A549 (cell line): ENCODE measurements around the gene PTH2R. TPM values are rescaled to one million over a fixed set of nuclear protein-coding genes. Genes with fewer than 3 reads are reported as not detected.

Source experiments
- ATAC-seq, 2 experiments: fragments of 200-7000 bp in 1 of 2; fragments of >200 bp in 1 of 2; cut with Nextera tagmentation in 1 of 2; cut with Tn5 transposase in 1 of 2; 3 replicates each; pipeline versions ENCODE4 v1.8.0 to v1.9.1; 2018 to 2020; ENCODE audit warnings: mild to moderate bottlenecking in 1 of 2, moderate library complexity in 1 of 2
- CTCF ChIA-PET: fragments of 300-600 bp; sonication (Branson Sonifier 250); formaldehyde crosslinking; extraction: SDS; loops from one replicate; lab custom pipeline; 2021; ENCODE audit warnings: antibody characterized with exemption, inconsistent platforms; lab: Yijun Ruan, JAX
- POLR2A ChIA-PET: fragments of 350-600 bp; formaldehyde crosslinking; extraction: SDS; loops from one replicate; lab custom pipeline; 2021; ENCODE audit warnings: antibody characterized with exemption, inconsistent platforms; lab: Yijun Ruan, JAX
- DNase-seq, 2 experiments: peaks; one replicate each; pipeline versions ENCODE4 v3.0.0 to v3.0.0-alpha.2; 2011 to 2016; ENCODE audit warnings: low read depth in 1 of 2, low spot score in 1 of 2
- FAIRE-seq: peaks from 2 replicates; lab custom pipeline; 2011; peaks lifted over from hg19 to GRCh38; lab: Jason Lieb, UNC
- H3K27ac ChIP-seq, 2 experiments: fragments of >200 bp; sonication (Bioruptor Twin); formaldehyde crosslinking; 3 replicates each; pipeline ENCODE4 v1.5.1; 2016 to 2017
- H3K4me1 ChIP-seq: fragments of >200 bp; sonication (Bioruptor Twin); formaldehyde crosslinking; 3 replicates; pipeline ENCODE4 v1.6.1; 2016
- H3K4me2 ChIP-seq: fragments of >200 bp; sonication (Bioruptor Twin); formaldehyde crosslinking; 3 replicates; pipeline ENCODE4 v1.6.1; 2016
- H3K4me3 ChIP-seq: fragments of >200 bp; sonication (Bioruptor Twin); formaldehyde crosslinking; 3 replicates; pipeline ENCODE4 v1.5.1; 2016
- H3K9me3 ChIP-seq: fragments of >200 bp; sonication (Bioruptor Twin); formaldehyde crosslinking; 3 replicates; pipeline ENCODE4 v1.6.1; 2016
- CBX2 ChIP-seq: fragments of 200-600 bp; sonication (generic); IDR thresholded peaks from 2 replicates; pipeline ENCODE4 v1.6.1; 2016; ENCODE audit warnings: low read depth, mild to moderate bottlenecking, borderline replicate concordance
- EHF ChIP-seq: fragments of 250-450 bp; sonication (Bioruptor Pico); IDR thresholded peaks from 2 replicates; pipeline ENCODE4 v1.5.0; 2020; ENCODE audit warnings: mild to moderate bottlenecking
- EHMT2 ChIP-seq: fragments of 200-600 bp; sonication (generic); IDR thresholded peaks from 2 replicates; pipeline ENCODE4 v1.6.1; 2016; ENCODE audit warnings: antibody characterized with exemption, low read depth, mild to moderate bottlenecking, moderate library complexity
- EP300 ChIP-seq, 2 experiments: fragments of >200 bp; sonication (Bioruptor Twin); formaldehyde crosslinking; IDR thresholded peaks; 2 replicates in 1 of 2; 3 replicates in 1 of 2; pipeline ENCODE4 v1.6.1; 2016 to 2017
- ESRRA ChIP-seq: fragments of 150-350 bp; IDR thresholded peaks from 2 replicates; pipeline ENCODE4 v1.6.1; 2014; ENCODE audit warnings: mild to moderate bottlenecking, low read length, borderline replicate concordance
- FOSB ChIP-seq: fragments of 250-450 bp; sonication (Bioruptor Pico); IDR thresholded peaks from 2 replicates; pipeline ENCODE4 v1.5.0; 2020; ENCODE audit warnings: mild to moderate bottlenecking, moderate library complexity
- FOSL2 ChIP-seq, 2 experiments: fragments of 450-650 bp in 1 of 2; fragments of >200 bp in 1 of 2; sonication (Bioruptor Twin) in 1 of 2; formaldehyde crosslinking; IDR thresholded peaks; 2 replicates each; pipeline versions ENCODE4 v1.5.0 to v1.6.1; 2016 to 2020; ENCODE audit warnings: mild to moderate bottlenecking in 1 of 2, moderate library complexity in 1 of 2
- HDAC2 ChIP-seq: fragments of 200-600 bp; sonication (generic); IDR thresholded peaks from 2 replicates; pipeline ENCODE4 v1.6.1; 2016
- JUN ChIP-seq, 2 experiments: fragments of >200 bp; sonication (Bioruptor Twin); formaldehyde crosslinking; IDR thresholded peaks; 2 replicates in 1 of 2; 3 replicates in 1 of 2; pipeline ENCODE4 v1.6.1; 2016 to 2017
- MAFK ChIP-seq: fragments of 450-650 bp; IDR thresholded peaks from 2 replicates; pipeline ENCODE4 v1.6.1; 2014; ENCODE audit not compliant: partially characterized antibody
- MYC ChIP-seq: IDR thresholded peaks from 2 replicates; pipeline ENCODE4 v1.6.1; 2012; ENCODE audit warnings: mild to moderate bottlenecking, inconsistent platforms, low read length, improper control_type of control experiment, borderline replicate concordance
- NPAS2 ChIP-seq: fragments of 250-450 bp; sonication (Bioruptor Pico); IDR thresholded peaks from 2 replicates; pipeline ENCODE4 v1.8.0; 2022; ENCODE audit warnings: mild to moderate bottlenecking, moderate library complexity, borderline replicate concordance
- TFCP2L1 ChIP-seq: fragments of 250-450 bp; sonication (Bioruptor Pico); IDR thresholded peaks from 2 replicates; pipeline ENCODE4 v1.5.0; 2021; ENCODE audit warnings: mild to moderate bottlenecking
- TP53 ChIP-seq: fragments of 250-450 bp; sonication (Bioruptor Pico); IDR thresholded peaks from 2 replicates; pipeline ENCODE4 v1.5.0; 2021; ENCODE audit warnings: mild to moderate bottlenecking, moderate library complexity
- ZFP36 ChIP-seq: fragments of 450-650 bp; IDR thresholded peaks from 2 replicates; pipeline ENCODE4 v1.6.1; 2014; ENCODE audit warnings: borderline replicate concordance; ENCODE audit not compliant: partially characterized antibody
- ZSCAN20 ChIP-seq: fragments of 250-450 bp; sonication (Bioruptor Pico); IDR thresholded peaks from 2 replicates; pipeline ENCODE4 v1.8.0; 2022; ENCODE audit warnings: mild to moderate bottlenecking, moderate library complexity
- WGBS: methylation state at CpG from one replicate; pipeline ENCODE4 v1.1.6; 2017; ENCODE audit errors: missing lambda C conversion rate; 5-methylcytosine and 5-hydroxymethylcytosine counted together
- polyA plus RNA-seq, 4 experiments: library from polyadenylated mRNA; depleted of rRNA in 3 of 4; stranded (reverse); fragments of >200 nt; fragmentation: RNase III in 1 of 4; extraction: RNeasy Plus Mini Kit Qiagen cat#74134 plus additional on column Dnase treatment in 1 of 4; gene quantifications; 2 replicates in 3 of 4; 3 replicates in 1 of 4; pipeline ENCODE4 v1.2.3, GENCODE V29; 2011 to 2017
- TF ChIP-seq, protein P1 (sequence below): IDR thresholded peaks from 2 replicates; pipeline ENCODE4 v1.6.1; 2012
- TF ChIP-seq, protein P2 (sequence below): fragments of >200 bp; sonication (Bioruptor Twin); formaldehyde crosslinking; IDR thresholded peaks from 3 replicates; pipeline ENCODE4 v1.6.1; 2016
- TF ChIP-seq, protein P3 (sequence below): IDR thresholded peaks from 2 replicates; pipeline ENCODE4 v1.6.1; 2012
- TF ChIP-seq, protein P4 (sequence below): fragments of >200 bp; sonication (Bioruptor Twin); formaldehyde crosslinking; IDR thresholded peaks from 3 replicates; pipeline ENCODE4 v1.5.1; 2016
- TF ChIP-seq, protein P5 (sequence below): fragments of 150-350 bp; IDR thresholded peaks from 2 replicates; pipeline ENCODE4 v1.6.1; 2014; ENCODE audit warnings: low read depth, mild to moderate bottlenecking, low read length

The PTH2R gene
- polyA plus RNA-seq, 2 of the 4 experiments (the other 2 are of a cell fraction), result not detected

DNA sequence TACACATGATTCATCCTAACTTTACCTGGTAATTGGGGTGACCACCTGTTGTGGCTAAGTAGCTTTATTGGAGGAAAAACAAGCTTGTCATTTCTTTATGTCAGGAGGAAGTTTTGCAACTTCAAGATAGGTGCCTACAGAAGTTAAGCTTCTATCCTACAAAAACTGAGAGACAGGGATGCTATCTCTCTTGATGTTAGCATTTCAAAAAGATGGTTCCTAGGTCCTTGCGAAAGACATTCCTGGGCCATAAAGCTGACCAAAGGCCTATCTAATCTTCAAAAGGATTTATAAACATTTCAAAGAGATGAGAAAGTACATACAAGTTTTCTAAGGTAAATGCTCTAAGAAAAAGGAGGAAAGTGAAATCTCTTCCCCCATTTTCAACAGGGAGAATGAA, 61.0 kb downstream of the PTH2R start:
- WGBS, result 91% methylated on average over 1 of the region's 1 CpG
- no peaks in the 10 kb centered on the region for H3K9me3 ChIP-seq
- TF ChIP-seq HDAC2 (no peak), MYC (no peak), TFCP2L1 (CRISPR knock-in tag) (no peak), EHMT2 (no peak), TP53 (CRISPR knock-in tag) (no peak), FOSB (CRISPR knock-in tag) (no peak), ZSCAN20 (CRISPR knock-in tag) (no peak), EP300 (IDR thresholded peaks at IDR 0.05) (no peak), NPAS2 (CRISPR knock-in tag) (no peak), ZFP36 (no peak), FOSL2 (IDR thresholded peaks at IDR 0.05) (no peak), FOSL2 (CRISPR knock-in tag; IDR thresholded peaks at IDR 0.05) (no peak), EHF (CRISPR knock-in tag) (no peak), MAFK (no peak), JUN (IDR thresholded peaks at IDR 0.05) (no peak), ESRRA (no peak)
- TF ChIP-seq, protein P1, sequence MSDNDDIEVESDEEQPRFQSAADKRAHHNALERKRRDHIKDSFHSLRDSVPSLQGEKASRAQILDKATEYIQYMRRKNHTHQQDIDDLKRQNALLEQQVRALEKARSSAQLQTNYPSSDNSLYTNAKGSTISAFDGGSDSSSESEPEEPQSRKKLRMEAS, result no peak
- TF ChIP-seq, protein P2, sequence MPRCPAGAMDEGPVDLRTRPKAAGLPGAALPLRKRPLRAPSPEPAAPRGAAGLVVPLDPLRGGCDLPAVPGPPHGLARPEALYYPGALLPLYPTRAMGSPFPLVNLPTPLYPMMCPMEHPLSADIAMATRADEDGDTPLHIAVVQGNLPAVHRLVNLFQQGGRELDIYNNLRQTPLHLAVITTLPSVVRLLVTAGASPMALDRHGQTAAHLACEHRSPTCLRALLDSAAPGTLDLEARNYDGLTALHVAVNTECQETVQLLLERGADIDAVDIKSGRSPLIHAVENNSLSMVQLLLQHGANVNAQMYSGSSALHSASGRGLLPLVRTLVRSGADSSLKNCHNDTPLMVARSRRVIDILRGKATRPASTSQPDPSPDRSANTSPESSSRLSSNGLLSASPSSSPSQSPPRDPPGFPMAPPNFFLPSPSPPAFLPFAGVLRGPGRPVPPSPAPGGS, result no peak
- TF ChIP-seq, protein P3, sequence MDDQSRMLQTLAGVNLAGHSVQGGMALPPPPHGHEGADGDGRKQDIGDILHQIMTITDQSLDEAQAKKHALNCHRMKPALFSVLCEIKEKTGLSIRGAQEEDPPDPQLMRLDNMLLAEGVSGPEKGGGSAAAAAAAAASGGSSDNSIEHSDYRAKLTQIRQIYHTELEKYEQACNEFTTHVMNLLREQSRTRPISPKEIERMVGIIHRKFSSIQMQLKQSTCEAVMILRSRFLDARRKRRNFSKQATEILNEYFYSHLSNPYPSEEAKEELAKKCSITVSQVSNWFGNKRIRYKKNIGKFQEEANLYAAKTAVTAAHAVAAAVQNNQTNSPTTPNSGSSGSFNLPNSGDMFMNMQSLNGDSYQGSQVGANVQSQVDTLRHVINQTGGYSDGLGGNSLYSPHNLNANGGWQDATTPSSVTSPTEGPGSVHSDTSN, result no peak
- TF ChIP-seq, protein P4, sequence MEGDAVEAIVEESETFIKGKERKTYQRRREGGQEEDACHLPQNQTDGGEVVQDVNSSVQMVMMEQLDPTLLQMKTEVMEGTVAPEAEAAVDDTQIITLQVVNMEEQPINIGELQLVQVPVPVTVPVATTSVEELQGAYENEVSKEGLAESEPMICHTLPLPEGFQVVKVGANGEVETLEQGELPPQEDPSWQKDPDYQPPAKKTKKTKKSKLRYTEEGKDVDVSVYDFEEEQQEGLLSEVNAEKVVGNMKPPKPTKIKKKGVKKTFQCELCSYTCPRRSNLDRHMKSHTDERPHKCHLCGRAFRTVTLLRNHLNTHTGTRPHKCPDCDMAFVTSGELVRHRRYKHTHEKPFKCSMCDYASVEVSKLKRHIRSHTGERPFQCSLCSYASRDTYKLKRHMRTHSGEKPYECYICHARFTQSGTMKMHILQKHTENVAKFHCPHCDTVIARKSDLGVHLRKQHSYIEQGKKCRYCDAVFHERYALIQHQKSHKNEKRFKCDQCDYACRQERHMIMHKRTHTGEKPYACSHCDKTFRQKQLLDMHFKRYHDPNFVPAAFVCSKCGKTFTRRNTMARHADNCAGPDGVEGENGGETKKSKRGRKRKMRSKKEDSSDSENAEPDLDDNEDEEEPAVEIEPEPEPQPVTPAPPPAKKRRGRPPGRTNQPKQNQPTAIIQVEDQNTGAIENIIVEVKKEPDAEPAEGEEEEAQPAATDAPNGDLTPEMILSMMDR, result no peak
- TF ChIP-seq, protein P5, sequence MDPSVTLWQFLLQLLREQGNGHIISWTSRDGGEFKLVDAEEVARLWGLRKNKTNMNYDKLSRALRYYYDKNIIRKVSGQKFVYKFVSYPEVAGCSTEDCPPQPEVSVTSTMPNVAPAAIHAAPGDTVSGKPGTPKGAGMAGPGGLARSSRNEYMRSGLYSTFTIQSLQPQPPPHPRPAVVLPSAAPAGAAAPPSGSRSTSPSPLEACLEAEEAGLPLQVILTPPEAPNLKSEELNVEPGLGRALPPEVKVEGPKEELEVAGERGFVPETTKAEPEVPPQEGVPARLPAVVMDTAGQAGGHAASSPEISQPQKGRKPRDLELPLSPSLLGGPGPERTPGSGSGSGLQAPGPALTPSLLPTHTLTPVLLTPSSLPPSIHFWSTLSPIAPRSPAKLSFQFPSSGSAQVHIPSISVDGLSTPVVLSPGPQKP, result no peak
- ChIA-PET CTCF (interaction anchor here (2.1 kb wide), 1 partner anchor 864 kb away, joined by 7 read pairs; no protein-coding TSS in a partner anchor), POLR2A (no interaction called here)
- H3K4me3 ChIP-seq, result no peak overlapping the region
- no peak for FAIRE-seq
- H3K4me1 ChIP-seq, result no peaks in the 10 kb centered on the region
- no peak for DNase-seq
- H3K4me2 ChIP-seq, result no peak overlapping the region
- ATAC-seq, result no peak
- H3K27ac ChIP-seq, result no peak overlapping the region

DNA sequence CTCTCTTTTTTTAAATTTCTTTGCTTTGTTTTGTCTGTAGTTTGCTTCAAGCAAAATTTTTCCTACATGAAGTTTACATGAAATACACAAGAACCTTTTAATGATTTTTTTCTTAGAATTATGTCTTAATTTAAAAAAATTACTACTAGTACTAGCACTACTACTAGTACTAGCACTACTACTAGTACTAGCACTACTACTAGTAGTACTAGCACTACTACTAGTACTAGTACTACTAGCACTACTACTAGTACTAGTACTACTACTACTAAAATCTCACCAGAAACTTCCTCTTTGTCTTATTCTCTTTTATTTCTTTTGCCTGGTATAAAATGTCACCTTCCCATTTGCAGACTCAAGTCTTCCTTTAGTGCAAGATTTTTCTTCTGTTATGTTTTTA, 71.1 kb downstream of the PTH2R start:
- no peak for ATAC-seq
- ChIA-PET POLR2A (no interaction called here), CTCF (interaction anchor here (1.5 kb wide), 1 partner anchor 9 kb away, joined by 3 read pairs; no protein-coding TSS in a partner anchor)
- Histone ChIP-seq H3K4me2 (no peak overlapping the region), H3K4me1 (no peaks in the 10 kb centered on the region), H3K27ac (no peak overlapping the region), H3K4me3 (no peak overlapping the region), H3K9me3 (no peaks in the 10 kb centered on the region)
- TF ChIP-seq TP53 (CRISPR knock-in tag) (no peak), CBX2 (no peak)
- FAIRE-seq, result no peak
- no peak for DNase-seq
